Activated naive CD4-positive, alpha-beta T cell treated with anti-CD3 and anti-CD28 coated beads, Interleukin-2, amount 10 ng/mL, durations not matched to agents 7 days and 5 days (primary cell): ENCODE measurements around the gene KDM6B.

ENCODE experiments used
- CTCF ChIA-PET: fragments of 350-600 bp; sonication (Branson Sonifier 250); formaldehyde crosslinking; loops from one replicate; lab custom pipeline; 2021; ENCODE audit warnings: antibody characterized with exemption; lab: Charles Lee
- DNase-seq: peaks from one replicate; pipeline ENCODE4 v3.0.0-alpha.2; 2020
- H3K27ac Mint-ChIP-seq: one replicate; pipeline ENCODE4 v1.8.0; 2021; ENCODE audit warnings: mild to moderate bottlenecking, moderate library complexity, mixed read lengths
- H3K27me3 Mint-ChIP-seq: one replicate; pipeline ENCODE4 v1.8.0; 2021; ENCODE audit warnings: mild to moderate bottlenecking, mixed read lengths
- H3K36me3 Mint-ChIP-seq: one replicate; pipeline ENCODE4 v1.8.0; 2021; ENCODE audit warnings: mixed read lengths
- H3K4me1 Mint-ChIP-seq: one replicate; pipeline ENCODE4 v1.8.0; 2021; ENCODE audit warnings: mixed read lengths
- H3K4me3 Mint-ChIP-seq: one replicate; pipeline ENCODE4 v1.8.0; 2021; ENCODE audit warnings: mild to moderate bottlenecking, moderate library complexity, mixed read lengths
- H3K9me3 Mint-ChIP-seq: one replicate; pipeline ENCODE4 v1.8.0; 2021; ENCODE audit warnings: mixed read lengths

The KDM6B gene

GRCh38 chr17:7880076-7880868 lies 46.3 kb downstream of the KDM6B start:
- CTCF ChIA-PET, result interaction anchor here (0.5 kb wide), 1 partner anchor 15 kb away, joined by 4 read pairs; no protein-coding TSS in a partner anchor
- H3K4me3 Mint-ChIP-seq, result no peak overlapping the region
- H3K36me3 Mint-ChIP-seq, result peaks cover 2% of the 10 kb centered on the region
- no peak overlapping the region for H3K27ac Mint-ChIP-seq
- DNase-seq, result no peak
- H3K9me3 Mint-ChIP-seq, result no peaks in the 10 kb centered on the region
- peaks cover 2% of the 10 kb centered on the region for H3K4me1 Mint-ChIP-seq
- H3K27me3 Mint-ChIP-seq, result no peaks in the 10 kb centered on the region

DNA sequence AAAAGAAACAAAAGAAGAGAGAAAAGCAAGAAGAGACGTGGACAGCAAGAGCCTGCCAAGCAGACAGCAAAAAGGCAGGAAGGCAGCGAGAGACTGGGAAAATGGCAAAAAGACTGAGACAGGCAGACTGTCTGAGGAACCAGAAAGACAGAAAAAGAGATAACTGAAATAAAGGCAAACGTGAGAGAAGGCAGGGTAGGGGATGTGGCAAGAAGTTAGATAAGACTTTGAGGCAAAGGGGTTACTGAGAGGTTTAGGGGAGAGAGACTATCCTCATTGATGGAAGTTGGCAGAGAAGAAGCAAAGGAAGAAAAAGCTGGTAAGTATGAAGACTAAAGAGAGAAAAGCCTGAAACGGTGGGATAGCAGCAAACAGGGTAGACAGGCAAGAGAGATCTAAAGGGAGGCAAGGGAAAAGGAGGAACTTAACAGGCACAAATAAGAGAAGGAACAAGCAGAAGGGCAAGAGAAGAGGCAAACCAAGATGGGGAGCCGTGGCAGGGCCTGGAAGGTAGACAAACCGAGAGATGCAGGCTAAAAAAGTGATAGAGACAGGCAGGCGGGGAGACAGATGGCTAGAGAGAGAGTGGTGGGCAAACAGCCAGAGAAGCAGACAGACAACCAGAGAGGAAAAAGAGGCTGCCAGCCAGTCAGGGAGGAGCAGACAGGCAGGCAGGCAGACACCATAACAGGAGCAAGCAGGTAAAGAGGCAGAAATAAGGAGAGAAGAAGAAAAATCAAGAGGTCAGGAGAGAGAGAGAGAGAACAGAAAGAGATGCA lies 47.4 kb downstream of the KDM6B start:
- Mint-ChIP-seq H3K27me3 (no peaks in the 10 kb centered on the region), H3K4me3 (no peak overlapping the region), H3K4me1 (peaks cover 5% of the 10 kb centered on the region), H3K36me3 (peaks cover 7% of the 10 kb centered on the region), H3K27ac (no peak overlapping the region), H3K9me3 (no peaks in the 10 kb centered on the region)
- CTCF ChIA-PET, result no interaction called here
- DNase-seq, result no peak

DNA sequence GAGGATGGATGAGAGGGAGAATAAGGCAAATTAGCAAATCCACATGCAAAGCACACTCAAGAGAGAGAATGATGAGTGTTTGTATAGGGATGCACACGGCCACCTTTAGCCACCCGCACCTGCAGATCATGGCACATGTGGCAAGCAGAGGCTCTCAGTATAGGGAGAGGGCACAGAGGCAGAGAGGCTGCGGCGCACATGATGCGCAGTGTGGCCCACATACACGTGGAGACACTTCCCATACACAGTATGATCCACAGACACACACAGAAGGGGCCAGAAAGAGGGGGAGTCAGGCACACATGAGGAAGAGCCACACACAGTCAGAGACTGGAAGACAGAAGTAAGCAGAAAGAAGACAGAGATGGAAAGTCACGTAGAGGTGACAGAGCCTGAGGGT lies 48.1 kb downstream of the KDM6B start:
- no peak for DNase-seq
- CTCF ChIA-PET, result interaction anchor here (1.2 to 2.2 kb wide), 2 partner anchors 13 to 19 kb away, joined by 3 to 9 read pairs; no protein-coding TSS in a partner anchor
- Mint-ChIP-seq H3K4me1 (peaks cover 8% of the 10 kb centered on the region), H3K36me3 (peaks cover 8% of the 10 kb centered on the region), H3K27ac (no peak overlapping the region), H3K4me3 (no peak overlapping the region), H3K9me3 (no peaks in the 10 kb centered on the region), H3K27me3 (no peaks in the 10 kb centered on the region)

DNA sequence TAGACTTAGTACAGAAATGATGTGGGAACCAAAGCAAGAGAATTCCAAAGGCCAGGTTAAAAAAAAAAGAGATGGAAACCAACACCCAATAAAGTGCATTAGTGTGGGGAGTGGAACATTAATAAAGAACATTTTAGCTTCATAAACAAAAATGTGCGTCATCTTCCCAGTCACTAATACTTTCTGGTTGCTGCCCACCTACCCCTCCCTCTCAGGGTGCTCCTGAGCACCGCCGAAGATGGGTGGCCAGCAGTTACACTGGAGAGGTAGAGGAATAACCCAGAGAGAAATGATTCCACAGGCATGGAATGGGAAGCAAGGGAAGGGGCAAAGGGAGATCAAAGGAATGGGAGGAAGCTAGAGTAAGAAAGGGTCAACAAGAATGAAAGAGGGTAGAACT lies 48.6 kb downstream of the KDM6B start:
- Mint-ChIP-seq H3K4me3 (no peak overlapping the region), H3K36me3 (peaks cover 6% of the 10 kb centered on the region), H3K27me3 (no peaks in the 10 kb centered on the region), H3K4me1 (peaks cover 8% of the 10 kb centered on the region), H3K27ac (no peak overlapping the region), H3K9me3 (no peaks in the 10 kb centered on the region)
- CTCF ChIA-PET, result interaction anchor here (0.9 to 2.2 kb wide), 4 partner anchors 13 to 19 kb away, joined by 3 to 9 read pairs (median 4); no protein-coding TSS in a partner anchor
- no peak for DNase-seq
